GM12891 (cell line): Measurements from ENCODE around the gene CDKN1C.

ENCODE experiments used
- POLR2A ChIP-seq: IDR thresholded peaks from 2 replicates; pipeline ENCODE4 v1.6.1; 2011; ENCODE audit warnings: low read depth, low read length, control low read depth
- POLR2AphosphoS5 ChIP-seq: IDR thresholded peaks from 2 replicates; pipeline ENCODE4 v1.6.1; 2011; ENCODE audit warnings: low read depth, low read length, control low read depth
- SPI1 ChIP-seq: IDR thresholded peaks from 2 replicates; pipeline ENCODE4 v1.6.1; 2011; ENCODE audit warnings: low read depth, low read length, control low read depth
- TAF1 ChIP-seq: IDR thresholded peaks from 2 replicates; pipeline ENCODE4 v1.6.1; 2011; ENCODE audit warnings: low read depth, low read length, control low read depth

- TF ChIP-seq POLR2AphosphoS5 (no peak), POLR2A (no peak), TAF1 (no peak), SPI1 (no peak)
These were observed 44.6 kb upstream of the CDKN1C start for GRCh38 chr11:2929950-2930703.
